Measurements from ENCODE around the gene PTMA. TPM values are rescaled to one million over a fixed set of nuclear protein-coding genes. Genes with fewer than 3 reads are reported as not detected.
"Not testable (repeated sequence)": the region's sequence is repeated elsewhere in the genome, so short reads cannot be mapped to it uniquely, and the experiment has no call there.

Gene PTMA, protein sequence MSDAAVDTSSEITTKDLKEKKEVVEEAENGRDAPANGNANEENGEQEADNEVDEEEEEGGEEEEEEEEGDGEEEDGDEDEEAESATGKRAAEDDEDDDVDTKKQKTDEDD
- 757 and 913 TPM in 2 replicates for total RNA-seq

DNA sequence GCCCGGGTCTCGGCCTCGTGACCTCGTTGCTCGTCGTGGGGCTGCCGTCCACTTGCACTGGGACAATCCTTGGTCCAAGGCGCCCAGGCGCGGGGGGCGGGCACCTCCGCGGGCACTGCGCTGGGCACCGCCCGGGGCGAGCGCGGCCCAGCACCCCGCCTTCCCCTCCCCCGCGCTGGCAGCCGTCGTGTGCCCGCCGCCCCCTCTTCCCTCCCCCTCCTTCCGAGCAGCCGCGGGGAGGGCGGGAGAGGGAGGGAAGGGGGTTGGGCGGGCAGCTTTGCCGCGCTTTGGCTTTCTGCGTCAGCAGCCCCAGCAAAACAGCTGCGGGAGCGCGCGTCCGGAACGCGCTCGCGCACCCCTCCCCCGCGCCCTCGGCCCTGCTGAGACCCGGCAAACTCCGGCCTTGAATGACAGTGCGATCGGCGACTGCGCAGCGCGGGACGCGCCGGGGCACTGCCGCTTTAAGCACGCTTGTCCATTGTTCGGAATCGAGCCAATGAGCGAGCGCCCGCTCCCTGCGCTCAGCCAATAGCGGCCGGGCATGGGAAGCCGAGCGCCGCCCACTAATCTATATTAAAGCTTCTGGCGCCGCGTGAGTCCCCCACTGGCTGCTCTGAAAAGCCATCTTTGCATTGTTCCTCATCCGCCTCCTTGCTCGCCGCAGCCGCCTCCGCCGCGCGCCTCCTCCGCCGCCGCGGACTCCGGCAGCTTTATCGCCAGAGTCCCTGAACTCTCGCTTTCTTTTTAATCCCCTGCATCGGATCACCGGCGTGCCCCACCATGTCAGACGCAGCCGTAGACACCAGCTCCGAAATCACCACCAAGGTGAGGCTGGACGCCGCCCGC lies at the start of gene PTMA:
Gene PTMA (plus strand): TSS at position 599 of the 846 bp plus-strand sequence. CDS start 182 bp downstream, at position 781.
- Histone ChIP-seq H3K27me3 (ENCODE audit: control insufficient read depth, insufficient read depth, low read length) (no peaks in the 10 kb centered on the region), H3K36me3 (ENCODE audit: control insufficient read depth, insufficient read depth, low read length) (peaks cover 4% of the 10 kb centered on the region), H3K4me3 (ENCODE audit: low read depth, low read length) (peak within 1 kb of the TSS; percentile 96)
- DNase-seq (ENCODE audit: low read depth) = peak; percentile 99
- TF ChIP-seq, protein P1, sequence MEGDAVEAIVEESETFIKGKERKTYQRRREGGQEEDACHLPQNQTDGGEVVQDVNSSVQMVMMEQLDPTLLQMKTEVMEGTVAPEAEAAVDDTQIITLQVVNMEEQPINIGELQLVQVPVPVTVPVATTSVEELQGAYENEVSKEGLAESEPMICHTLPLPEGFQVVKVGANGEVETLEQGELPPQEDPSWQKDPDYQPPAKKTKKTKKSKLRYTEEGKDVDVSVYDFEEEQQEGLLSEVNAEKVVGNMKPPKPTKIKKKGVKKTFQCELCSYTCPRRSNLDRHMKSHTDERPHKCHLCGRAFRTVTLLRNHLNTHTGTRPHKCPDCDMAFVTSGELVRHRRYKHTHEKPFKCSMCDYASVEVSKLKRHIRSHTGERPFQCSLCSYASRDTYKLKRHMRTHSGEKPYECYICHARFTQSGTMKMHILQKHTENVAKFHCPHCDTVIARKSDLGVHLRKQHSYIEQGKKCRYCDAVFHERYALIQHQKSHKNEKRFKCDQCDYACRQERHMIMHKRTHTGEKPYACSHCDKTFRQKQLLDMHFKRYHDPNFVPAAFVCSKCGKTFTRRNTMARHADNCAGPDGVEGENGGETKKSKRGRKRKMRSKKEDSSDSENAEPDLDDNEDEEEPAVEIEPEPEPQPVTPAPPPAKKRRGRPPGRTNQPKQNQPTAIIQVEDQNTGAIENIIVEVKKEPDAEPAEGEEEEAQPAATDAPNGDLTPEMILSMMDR (IDR thresholded peaks at IDR 0.05; ENCODE audit: insufficient read depth, low read length, poor library complexity, severe bottlenecking) = no peak

DNA sequence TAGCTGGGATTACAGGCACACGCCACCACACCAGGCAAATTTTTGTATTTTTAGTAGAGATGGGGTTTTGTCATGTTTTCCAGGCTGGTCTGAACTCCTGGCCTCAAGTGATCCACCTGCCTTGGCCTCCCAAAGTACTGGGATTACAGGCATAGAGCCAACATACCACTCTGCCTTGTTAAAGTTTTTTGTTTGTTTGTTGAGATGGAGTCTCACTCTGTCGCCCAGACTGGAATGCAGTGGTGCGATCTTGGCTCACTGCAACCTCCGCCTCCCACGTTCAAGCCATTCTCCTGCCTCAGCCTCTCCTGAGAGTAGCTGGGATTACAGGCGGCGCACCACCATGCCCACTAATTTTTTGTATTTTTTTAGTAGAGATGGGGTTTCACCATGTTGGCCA lies 48.3 kb upstream of the PTMA start:
- not testable (repeated sequence) for H3K4me3 ChIP-seq (ENCODE audit: low read depth, low read length); H3K27me3 ChIP-seq (ENCODE audit: control insufficient read depth, insufficient read depth, low read length); H3K36me3 ChIP-seq (ENCODE audit: control insufficient read depth, insufficient read depth, low read length); DNase-seq (ENCODE audit: low read depth)

DNA sequence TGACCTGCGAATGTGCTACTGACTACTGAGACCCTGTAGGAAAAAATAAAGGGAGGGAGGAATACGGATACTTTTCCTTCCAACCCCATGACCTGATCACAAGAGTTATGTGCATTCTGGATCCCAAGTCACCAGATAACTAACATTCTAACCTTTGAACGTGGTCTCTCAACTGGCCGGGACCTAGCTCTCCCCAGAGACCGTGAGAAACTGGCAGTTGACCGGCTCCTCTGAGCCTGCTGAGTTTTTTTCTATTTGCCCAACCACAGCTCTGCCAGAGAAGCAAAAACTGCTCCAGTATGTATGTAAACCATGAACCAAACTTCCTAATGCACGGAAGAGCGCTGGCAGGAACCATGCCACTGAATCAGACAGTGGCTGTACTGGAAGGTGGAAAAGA lies 47.5 kb upstream of the PTMA start:
- TF ChIP-seq, protein P1 (IDR thresholded peaks at IDR 0.05; ENCODE audit: insufficient read depth, low read length, poor library complexity, severe bottlenecking) = no peak
- Histone ChIP-seq H3K27me3 (ENCODE audit: control insufficient read depth, insufficient read depth, low read length) (no peaks in the 10 kb centered on the region), H3K36me3 (ENCODE audit: control insufficient read depth, insufficient read depth, low read length) (no peaks in the 10 kb centered on the region), H3K4me3 (ENCODE audit: low read depth, low read length) (no peak overlapping the region)
- DNase-seq (ENCODE audit: low read depth) = no peak

DNA sequence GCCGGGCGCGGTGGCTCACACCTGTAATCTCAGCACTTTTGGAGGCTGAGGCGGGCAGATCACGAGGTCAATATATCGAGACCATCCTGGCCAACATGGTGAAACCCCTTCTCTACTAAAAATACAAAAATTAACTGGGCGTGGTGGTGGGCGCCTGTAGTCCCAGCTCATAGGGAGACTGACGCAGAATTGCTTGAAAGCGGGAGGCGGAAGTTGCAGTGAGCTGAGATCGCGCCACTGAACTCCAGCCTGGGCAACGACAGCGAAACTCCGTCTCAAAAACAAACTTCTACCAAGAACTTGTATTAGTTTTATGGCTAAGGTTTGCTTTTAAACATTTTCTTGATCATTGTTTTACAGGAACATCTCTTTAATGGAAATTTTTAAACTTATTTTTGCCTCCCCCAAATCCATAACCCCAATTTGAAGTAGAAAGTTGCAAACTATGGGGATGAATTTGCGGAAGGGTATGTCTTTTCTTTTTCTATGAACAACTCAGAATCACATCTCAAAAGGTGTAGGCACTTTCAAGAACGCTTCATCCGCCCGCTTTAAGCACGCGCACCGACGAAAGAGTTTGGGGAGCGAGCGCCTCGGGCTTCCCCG lies 46.8 kb upstream of the PTMA start:
- Histone ChIP-seq H3K27me3 (ENCODE audit: control insufficient read depth, insufficient read depth, low read length) (no peaks in the 10 kb centered on the region), H3K36me3 (ENCODE audit: control insufficient read depth, insufficient read depth, low read length) (no peaks in the 10 kb centered on the region), H3K4me3 (ENCODE audit: low read depth, low read length) (peak overlapping the region; percentile 22)
- TF ChIP-seq, protein P1 (IDR thresholded peaks at IDR 0.05; ENCODE audit: insufficient read depth, low read length, poor library complexity, severe bottlenecking) = no peak
- DNase-seq (ENCODE audit: low read depth) = no peak

DNA sequence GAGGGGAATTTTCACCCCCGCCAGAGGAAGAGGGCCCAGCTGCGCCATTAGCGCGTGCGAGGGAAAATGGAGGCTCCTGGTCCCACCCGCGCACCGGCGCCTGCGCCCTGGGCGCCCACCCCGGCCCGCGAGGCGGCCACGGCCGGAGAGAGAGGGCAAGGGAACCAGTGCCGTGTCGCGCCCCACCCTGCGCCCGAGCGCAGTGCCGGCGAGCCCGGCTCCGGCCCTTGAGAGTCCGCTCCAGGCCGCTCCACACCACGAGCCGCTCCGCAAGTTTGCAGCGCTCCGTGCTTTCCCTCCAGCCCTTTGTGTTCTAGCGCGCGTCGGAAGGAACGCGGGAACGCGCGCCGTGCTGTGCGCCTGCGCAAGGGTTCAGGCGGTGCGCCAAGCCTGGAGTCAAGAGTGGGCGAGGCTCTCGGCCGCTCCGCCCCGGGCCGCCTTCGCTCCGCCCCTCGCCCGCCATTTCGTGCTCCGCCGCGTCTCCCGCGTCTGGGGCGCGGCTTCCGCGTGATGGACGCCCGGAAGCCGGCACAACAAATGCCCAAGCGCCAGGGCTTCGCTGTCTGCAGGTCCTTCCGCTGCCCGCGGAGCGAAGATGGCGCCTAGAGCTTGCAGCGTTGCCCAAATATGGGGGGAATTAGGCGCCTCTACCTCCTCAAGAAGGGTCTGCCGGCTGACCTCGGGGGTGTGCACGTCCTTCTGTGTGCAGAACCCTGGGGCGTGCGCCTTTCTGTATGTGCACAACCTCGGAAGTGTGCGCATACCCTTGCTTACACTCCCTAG lies 46.1 kb upstream of the PTMA start:
- Histone ChIP-seq H3K4me3 (ENCODE audit: low read depth, low read length) (peak overlapping the region; percentile 25), H3K36me3 (ENCODE audit: control insufficient read depth, insufficient read depth, low read length) (no peaks in the 10 kb centered on the region), H3K27me3 (ENCODE audit: control insufficient read depth, insufficient read depth, low read length) (no peaks in the 10 kb centered on the region)
- no peak for DNase-seq (ENCODE audit: low read depth)
- TF ChIP-seq, protein P1 (IDR thresholded peaks at IDR 0.05; ENCODE audit: insufficient read depth, low read length, poor library complexity, severe bottlenecking) = no peak
